GM18511 (cell line): ENCODE measurements around the gene APPL2.

Experiments
- ATAC-seq: cut with Tn5 transposase; IDR thresholded peaks from one replicate; pipeline ENCODE4 v1.9.1; 2021; ENCODE audit warnings: mild to moderate bottlenecking, moderate library complexity; ENCODE audit not compliant: unreplicated experiment

Gene APPL2

GRCh38 chr12:105141320-105141922 is 94.6 kb downstream of the APPL2 start:
- ATAC-seq = no peak

GRCh38 chr12:105138248-105138647 is 97.7 kb downstream of the APPL2 start:
- ATAC-seq = no peak
